Activated CD4-positive, alpha-beta T cell treated with anti-CD3 and anti-CD28 coated beads, Interleukin-2, amount 50 U/mL, for 4 hours (primary cell): ENCODE data around the gene FBXW9.
"Not testable (repeated sequence)": the region's sequence is repeated elsewhere in the genome, so short reads cannot be mapped to it uniquely, and the experiment has no call there.

Experiments
- DNase-seq, 2 experiments: peaks; one replicate each; pipeline ENCODE4 v3.0.0-alpha.2; 2020

FBXW9 gene

DNA sequence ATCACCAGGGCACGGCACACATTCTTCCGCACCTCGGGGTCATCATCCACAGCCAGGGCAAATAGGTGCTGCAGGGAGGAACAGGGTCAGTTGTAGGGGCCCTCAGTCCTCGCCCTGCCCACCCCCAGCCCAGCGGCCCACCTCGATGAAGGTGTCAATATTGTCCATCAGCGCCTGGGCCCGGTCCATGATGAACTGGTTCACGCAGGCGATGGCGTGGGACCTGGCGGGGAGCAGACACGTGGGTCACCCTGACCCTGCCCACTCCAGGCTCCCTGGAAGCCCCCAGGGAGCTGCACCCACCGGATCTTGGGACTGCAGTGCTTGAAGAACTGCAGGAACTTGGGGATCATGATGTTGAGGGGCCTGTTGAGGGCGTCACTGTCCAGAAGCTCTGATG lies 18.7 kb upstream of the FBXW9 start:
- DNase-seq: no peak

DNA sequence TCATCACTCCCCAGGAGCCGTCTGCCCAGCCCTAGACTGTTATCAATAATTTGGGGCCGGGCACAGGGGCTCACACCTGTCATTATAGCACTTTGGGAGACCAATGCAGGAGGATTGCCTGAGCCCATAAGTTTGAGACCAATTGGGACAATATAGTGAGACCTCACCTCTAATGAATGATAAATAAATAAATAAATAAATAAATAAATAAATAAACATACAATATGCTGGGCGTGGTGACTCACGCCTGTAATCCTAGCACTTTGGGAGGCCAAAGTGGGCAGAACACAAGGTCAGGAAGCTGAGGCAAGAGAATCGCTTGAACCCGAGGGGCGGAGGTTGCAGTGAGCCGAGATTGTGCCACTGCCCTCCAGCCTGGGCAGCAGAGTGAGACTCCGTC lies 16.9 kb upstream of the FBXW9 start:
- not testable (repeated sequence) for DNase-seq

DNA sequence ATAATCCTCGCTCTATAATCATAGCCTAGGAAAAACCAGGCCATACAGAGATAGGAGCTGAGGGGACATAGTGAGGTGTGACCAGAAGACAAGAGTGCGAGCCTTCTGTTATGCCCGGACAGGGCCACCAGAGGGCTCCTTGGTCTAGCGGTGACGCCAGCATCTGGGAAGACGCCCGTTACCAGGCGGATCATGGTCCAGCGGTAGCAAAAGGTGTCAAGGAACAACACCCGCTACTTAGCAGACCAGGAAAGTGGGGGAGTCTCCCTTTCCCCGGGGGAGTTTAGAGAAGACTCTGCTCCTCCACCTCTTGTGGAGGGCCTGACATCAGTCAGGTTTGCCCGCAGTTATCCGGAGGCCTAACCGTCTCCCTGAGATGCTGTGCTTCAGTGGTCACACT lies 15.6 kb upstream of the FBXW9 start:
- not testable (repeated sequence) for DNase-seq

DNA sequence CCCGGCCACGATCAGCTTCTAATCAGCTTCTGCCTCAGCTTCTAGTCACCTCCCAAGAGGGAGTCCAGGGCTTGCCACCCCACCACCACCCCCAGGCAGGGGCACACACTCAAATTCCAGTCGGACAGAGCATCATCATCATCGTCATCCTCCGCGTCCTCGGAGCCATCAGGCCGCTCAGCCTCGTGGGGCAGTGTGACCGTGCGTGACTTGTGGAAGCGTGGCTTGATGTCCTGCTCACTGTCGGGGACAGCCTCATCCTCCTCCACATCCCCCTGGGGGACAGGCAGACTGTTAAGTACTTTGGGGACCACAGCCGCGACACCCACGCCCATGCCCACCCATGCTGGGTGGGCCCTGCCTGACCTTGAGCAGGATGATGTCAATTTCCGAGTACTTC lies 14.8 kb upstream of the FBXW9 start:
- no peak for DNase-seq

DNA sequence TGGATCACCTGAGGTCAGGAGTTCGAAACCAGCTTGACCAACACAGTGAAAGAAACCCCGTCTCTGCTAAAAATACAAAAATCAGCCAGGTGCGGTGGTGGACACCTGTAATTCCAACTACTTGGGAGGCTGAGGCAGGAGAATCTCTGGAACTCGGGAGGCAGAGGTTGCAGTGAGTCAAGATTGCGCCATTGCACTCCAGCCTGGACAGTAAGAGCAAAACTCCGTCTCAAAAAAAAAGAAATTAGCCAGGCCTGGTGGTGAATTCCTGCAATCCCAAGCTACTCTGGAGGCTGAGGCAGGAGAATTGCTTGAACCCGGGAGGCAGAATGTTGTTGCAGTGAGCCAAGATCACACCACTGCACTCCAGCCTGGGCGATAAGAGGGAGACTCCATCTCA lies 12.2 kb upstream of the FBXW9 start:
- no peak for DNase-seq

DNA sequence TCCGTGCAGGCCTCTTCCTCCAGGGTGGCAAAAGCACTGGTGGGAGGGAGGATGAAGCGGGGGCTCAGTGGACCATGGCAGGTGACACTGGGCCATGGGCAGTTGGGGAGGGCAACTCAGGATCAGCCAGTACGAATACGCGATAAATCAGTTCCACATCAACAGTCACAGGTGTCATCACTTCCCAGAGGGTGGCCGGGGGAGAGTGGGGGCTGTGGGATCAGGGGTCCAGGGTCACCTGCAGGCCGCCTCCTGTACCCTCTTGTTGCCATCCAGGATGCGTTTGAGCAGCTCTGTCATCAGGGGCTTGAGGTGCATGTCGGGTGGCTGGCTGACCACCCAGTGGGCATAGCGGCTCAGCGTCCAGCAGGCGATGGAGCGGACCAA lies 9.9 kb upstream of the FBXW9 start:
- no peak for DNase-seq

DNA sequence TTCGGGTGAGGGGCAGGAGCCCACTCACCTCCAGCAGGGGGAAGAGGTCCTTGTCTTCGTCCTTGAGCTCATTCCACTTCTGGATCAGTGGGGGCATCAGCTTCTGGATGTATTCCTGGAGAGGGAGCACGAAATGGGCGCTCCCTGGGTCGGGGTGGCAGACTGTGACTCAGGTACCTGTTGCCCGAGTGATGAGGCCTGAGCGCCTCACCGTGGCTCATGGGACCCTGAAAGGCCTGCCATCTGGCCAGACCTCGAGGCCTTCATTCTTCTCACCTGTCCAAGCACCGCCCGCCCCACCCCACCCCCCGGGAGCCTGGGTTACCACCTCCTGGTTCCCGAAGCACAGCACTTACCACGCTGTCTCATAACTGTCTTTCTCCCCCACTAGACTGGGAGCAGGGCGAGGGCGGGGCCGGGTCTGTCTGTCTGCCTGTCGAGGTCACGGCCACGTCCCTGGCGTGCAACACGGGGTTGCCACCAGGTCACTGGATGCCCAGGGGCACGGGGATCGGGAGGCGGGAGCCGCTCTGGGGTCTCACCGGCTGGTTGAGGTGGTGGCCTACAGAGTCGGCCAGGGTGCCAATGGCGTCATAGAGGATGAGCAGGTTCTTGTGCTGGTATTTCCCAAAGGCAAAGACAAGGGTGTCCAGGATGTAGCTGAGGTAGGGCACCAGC lies 9.4 kb upstream of the FBXW9 start:
- no peak for DNase-seq

DNA sequence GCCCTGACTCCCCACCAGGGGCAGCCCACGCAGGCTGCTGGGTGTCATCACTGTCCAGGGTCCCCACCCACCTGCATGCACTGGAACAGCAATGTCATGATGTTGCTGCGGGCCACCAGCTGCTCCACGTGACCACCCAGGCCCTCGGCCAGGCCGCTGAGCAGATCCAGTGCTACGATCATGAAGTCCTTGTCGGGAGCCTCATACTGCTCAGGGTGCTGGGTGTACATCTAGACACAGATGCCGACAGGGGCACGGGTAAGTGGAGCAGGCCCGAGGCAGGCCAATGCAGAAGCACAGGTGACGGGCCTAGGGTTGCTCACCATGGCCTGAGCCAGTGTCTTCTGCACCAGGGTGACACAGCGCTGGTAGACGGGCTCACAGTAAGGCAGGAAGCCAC lies 8.7 kb upstream of the FBXW9 start:
- no peak for DNase-seq

DNA sequence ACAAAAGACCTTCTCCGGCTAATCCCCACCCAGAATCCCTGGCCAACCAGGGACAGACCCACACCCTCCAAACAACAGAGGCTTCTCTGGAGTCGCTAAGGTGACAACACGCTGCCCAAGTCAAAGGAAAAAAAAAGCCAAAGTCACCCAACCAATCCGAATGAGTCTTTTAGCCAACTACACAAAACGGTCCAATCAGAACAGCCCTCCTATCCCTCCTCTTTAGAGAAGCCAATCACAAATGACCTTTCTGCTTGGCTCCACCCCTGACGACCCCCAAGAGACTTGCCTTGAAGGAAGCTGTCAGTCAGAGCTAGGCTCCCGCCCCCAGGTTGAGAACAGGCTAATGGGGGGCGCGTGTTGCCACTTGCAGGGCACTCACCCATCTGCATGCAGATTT lies 6.6 kb upstream of the FBXW9 start:
- DNase-seq: no peak

DNA sequence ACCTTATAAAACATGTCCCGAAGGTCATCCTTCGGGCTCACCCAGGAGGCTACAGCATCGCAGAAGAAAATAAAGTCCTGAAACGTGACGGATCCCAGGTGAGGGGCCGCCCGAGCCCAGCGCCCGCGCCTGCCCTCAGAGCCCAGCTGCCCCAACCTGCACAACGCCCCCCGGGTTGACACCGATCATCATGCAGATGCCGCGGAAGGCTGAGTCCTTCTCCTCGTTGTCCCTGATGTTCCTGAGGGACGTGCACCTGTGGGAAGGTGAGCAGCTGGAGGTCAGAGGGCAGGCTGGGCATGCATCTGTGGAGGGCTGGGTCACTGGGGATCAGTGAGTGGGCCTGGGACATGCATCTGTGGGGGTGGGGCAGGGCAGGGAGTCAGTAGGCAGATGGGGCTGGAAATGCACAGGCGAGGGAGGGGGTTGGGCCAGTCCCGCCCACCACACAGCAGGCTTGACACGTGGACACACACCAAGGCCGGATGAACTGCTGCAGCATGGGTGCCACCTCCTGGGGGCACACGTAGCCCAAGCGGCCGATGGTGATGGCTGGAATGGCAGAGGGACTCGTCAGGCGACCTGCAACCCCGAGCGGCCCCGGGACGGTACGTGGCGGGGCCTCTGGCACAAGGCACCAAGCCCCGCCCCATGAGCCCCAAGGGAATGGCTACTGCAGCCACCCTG lies 5.3 kb upstream of the FBXW9 start:
- DNase-seq: no peak

DNA sequence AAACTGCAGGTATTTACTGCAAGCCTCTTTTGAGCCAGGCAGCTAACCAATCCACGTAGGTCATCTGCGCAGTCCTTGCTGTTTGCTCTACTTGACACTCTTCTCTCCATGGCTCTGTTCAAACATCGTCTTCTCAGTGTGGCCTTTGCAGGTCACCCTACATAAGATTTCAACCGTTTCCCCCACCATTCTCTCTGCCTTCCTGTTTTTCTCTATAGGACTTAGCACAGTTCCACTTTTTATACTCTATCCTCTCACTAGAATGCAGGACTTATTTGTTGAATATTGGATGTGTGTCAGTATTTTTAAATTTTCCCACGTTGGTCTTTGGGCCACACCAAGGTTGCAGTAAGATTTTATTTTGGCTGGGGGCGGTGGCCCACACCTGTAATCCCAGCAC lies 1.7 kb upstream of the FBXW9 start:
- DNase-seq: no peak

DNA sequence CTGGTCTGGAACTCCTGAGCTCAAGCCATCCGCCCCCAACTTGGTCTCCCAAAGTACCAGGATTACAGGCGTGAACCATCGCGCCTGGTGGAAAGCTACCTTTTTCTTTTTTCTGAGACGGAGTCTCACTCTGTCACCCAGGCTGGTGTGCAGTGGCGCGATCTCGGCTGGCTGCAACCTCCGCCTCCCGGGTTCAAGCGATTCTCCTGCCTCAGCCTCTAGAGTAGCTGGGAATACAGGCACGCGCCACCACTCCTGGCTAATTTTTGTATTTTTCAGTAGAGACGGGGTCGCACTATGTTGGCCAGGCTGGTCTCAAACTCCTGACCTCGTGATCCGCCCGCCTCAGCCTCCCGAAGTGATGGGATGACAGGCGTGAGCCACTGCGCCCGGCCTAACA lies 994 bp upstream of the FBXW9 start:
- DNase-seq: not testable (repeated sequence)

DNA sequence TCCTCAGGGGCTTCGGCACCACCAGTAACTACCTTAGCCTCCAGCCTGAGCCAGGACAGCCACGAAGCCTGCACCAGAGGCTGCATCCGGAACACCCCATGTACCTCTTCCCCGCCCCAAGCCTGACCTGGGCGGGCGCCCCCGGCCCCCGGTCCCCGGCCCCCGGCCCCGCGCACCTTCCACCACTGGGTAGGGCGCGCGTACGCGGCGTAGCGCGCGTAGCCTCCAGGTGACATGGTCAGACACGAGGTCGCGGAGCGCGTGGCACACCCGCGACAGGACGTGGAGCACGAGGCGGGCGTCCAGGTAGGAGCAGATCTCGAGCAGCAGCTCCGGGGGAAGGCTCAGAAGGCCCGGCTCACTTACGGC lies 450 bp downstream of the FBXW9 start:
- DNase-seq: no peak

DNA sequence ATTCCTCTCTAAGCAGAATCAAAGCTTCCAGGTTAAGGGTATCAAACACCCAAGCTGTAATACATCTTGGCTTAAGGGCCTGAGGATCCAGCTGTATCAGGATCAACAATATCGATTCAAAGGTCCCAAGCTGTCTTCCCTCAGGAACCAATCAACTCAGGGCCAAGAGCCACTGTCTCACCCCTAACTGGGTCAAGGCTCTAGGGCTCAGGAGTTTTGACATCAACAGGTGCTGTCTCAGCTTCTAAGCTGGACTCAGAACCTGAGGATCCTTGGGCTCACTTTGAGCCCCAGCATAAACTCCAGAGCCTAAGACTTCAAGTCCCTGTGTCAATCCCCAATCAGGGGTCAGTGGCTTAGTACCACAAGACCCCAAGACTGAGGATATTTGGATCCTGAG lies 917 bp downstream of the FBXW9 start:
- no peak for DNase-seq

DNA sequence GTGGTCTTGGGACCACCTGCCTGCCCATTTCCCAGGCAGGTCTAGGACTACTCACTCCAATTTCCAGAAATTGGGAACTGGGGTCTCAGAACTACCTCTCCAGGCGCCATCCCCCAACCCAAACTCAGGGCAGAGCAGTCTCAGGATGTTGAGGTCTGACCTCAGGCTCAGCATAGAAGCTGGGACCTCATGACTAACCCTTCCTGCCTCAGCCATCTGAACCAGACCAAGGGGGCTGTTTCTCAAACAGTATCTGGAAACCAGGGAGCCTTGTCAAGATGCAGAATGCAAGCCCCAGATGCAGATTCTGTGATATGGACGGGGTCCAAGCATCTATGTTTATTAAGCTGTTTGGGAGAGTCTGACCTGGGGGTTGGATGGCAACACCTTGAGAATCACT lies 1.3 kb downstream of the FBXW9 start:
- no peak for DNase-seq

DNA sequence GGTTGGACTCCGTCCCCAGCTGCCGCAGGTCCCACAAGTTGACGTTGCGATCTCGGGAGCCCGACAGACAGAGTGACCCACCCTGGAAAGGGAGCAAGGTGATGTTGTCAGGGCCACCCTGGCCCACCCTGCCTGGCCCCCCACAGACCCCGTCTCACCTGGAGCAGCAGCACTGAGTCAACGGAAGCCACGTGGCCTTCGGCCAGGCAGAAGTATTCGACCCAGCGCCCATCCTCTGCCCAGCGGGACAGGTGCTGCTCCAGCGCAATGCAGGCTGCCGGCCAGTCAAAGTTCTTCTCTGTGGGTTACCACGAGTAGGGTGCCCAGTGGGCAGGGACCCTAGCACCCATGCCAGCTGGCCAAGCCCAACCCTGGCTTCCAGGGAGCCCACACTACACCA lies 1.8 kb downstream of the FBXW9 start:
- no peak for DNase-seq

DNA sequence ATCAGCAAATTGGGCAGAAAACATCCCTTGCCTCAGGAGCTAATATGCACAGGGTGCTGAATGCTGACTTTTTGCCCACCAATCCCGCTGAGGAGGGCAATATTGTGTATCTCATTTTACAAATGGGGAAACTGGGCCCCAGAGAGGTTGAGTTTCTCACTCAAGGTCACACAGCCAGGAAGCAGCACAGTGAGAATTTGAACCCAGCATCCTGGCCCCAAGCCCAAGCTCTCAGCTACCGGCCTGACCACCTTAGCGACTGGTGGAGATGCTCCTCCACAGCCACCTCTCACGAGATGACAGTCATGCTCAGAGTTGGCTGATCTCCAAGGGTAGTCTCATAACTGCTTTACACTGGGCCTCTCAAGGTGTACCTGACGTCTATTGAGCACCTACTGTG lies 3.5 kb downstream of the FBXW9 start:
- DNase-seq: no peak

DNA sequence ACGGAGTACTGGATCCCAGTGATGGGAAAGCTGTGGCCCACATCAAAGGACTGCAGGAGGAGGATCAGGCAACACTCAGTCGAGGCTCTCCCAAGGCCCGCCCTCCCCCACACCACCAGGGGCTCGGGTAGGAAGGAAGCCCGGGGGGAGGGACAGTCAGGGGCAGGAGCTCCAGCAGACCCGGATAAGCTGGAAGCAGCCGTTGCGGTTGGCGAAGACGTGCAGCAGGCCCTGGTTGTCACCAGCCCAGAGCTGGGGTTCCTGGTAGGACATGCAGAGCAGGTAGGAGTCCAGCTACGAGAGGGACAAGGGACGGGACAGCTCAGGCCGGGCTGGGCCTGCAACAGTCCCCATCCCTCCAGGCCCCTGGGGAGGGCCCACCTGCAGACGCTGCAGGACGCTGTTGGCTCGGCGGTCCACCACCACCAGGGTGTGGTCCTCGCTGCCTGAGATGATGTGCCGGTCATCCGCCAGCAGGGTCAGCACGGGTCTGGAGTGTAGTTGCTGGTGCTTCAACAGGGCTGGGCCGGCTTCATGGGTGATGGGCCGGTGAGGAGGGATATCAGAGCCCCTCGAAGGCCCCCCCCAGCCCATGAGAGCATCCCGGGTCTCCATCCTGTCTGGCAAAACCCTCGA lies 6.7 kb downstream of the FBXW9 start:
- no peak for DNase-seq

DNA sequence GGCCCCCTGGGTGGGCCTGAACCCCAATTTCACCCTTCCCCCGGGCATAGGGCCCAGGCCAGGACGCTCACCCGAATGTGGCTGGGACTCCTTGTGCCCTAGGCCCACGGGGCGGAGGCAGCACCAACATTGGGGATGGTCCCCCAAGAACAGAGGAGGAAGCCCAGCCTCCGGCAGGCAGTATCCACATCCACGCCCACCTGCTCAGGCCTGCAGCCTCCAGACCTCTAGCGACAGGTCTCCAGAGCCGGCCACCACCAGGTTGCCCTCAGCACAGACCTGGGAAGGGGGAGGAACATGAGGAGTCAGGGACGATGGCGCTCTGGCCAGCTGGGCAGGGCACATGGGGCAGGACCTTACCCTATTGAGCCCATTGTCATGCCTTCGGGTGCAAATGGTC lies 7.4 kb downstream of the FBXW9 start:
- no peak for DNase-seq

DNA sequence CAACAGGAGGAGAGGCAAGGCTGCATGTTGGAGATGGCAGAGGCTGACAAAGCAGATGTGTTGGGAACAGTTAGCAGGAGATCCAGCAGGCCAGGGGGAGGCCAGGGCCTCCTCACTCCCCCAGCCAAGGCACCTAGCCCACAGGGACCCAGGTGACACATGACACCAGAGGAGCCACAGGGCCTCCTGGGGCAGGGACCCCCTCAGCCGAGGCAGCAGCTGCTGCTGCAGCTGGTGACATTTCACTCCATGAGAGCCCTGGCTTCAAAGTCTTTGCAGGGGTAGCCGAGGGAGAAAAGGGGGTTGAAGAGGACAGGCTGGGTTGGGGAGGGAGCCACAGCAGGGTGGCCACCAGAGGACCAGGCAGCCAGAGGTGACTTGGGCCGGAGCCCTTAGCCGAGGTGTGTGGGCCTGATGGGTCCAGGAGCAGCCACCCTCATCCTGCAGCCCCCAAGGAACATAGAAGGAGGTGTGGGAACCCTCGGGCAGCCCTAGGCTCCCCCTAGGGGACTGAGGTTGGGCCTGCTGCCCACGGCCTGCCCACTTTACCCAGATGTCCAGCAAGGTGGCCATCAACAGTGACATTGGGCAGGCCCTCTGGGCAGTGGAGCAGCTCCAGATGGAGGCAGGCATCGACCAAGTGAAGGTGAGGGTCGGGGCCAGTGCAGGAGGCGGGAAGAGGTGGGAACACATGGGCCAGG lies 8.8 kb downstream of the FBXW9 start, which contains the start of gene GNG14:
Gene GNG14 (plus strand): TSS at position 503 of the 701 bp plus-strand sequence. CDS start 51 bp downstream, at position 554.
- DNase-seq: no peak

DNA sequence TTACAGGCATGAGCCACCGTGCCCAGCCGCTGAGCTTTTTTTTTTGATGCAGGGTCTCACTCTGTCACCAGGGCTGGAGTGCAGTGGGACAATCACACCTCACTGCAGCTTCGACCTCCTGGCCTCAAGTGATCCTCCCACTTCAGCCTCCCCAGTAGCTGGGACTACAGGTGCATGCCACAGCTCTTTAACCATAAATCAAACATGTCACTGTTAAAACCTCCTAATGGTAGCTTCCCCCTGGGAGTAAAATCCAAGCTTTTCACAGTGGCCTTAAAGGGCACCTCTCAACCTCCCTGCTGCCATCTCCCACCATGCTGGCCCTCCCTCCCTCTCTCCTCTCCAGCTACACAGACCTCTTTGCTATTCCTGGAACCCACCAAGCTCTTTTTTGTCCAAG lies 10.6 kb downstream of the FBXW9 start:
- DNase-seq: no peak

DNA sequence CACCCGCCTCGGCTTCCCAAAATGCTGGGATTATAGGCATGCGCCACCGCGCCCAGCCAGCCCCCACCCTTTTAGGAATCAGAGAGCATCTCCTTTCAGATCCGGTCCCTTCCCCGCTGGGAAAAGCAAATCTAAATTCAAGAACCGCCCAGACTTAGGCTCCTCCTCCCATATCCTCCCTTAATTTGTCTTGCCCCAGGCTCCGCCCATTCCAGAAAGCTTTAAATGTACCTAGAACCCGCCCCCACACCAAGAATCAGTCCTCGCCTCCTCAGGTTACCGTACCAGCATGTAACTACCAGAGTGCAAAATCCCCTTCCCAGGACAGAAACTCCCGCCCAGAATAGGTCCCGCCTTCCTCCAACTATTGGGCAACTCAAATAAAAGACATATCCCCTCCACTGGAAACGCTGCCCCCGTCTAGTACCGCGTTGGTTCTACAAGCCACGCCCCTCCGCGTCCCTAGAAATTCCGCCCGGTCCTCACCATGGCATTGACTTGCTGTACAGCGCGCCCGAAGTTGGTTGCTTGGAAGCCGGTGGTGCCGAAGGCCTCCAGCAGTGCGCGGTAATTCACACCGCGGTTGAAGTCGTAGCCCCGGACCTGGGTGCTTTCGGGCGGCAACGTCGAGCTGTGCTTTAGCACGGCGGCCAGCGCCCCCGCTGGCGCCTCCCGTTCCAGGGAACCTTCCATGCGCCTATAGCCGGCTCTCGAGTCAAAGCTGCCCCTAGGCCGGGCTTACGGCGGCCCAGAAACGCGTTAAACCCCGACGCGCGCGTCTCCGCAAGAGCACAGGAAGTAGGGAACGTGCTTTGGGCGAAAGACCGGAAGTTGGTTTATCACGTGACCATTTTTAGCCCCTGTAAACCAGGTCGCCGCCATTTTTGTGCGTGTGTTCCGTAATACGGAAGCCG lies 15.1 kb downstream of the FBXW9 start, which contains the start of gene DHPS:
Gene DHPS (minus strand): TSS at position 807 of the 914 bp plus-strand sequence. CDS start 114 bp downstream, at position 693.
- peak; percentile 84 to 88 for DNase-seq

DNA sequence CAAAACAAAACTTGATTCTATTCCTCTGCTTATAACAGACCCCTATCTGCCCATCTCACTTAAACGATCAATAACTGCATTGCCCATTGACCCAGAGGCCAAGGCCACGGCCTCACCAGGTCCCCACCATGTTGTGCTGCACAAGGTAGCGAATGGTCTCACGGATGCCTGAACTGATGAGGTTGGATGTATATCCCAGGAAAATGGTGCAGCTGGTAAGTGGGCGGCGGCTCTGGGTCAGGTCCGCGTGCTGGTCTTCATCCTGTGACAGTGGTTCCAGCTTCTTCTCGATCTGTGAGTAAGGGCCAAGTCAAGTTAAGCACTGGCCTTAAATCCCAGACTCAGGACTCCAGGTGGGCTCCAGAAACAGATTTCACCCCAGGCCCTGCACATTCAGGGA lies 16.4 kb downstream of the FBXW9 start:
- DNase-seq: no peak
